Fibroblast of lung (primary cell): Measurements from ENCODE around the gene LAGE3. TPM values are rescaled to one million over a fixed set of nuclear protein-coding genes. Genes with fewer than 3 reads are reported as not detected.

Experiments used
- DNase-seq, 2 donors: peaks; one replicate each; pipeline versions ENCODE4 v3.0.0 to v3.0.0-alpha.2; 2010; ENCODE audit warnings: low read depth in 2 of 2
- H2AFZ ChIP-seq: 2 replicates; pipeline ENCODE4 v1.5.1; 2012; ENCODE audit warnings: low read length, control low read depth, inconsistent platforms
- H3K27ac ChIP-seq: 2 replicates; pipeline ENCODE4 v1.5.1; 2011; ENCODE audit warnings: low read length, control low read depth; ENCODE audit not compliant: insufficient read depth
- H3K27me3 ChIP-seq: 2 replicates; pipeline ENCODE4 v1.5.1; 2011; ENCODE audit warnings: mild to moderate bottlenecking, low read length; ENCODE audit not compliant: control insufficient read depth, insufficient read depth
- H3K36me3 ChIP-seq: 2 replicates; pipeline ENCODE4 v1.5.1; 2011; ENCODE audit warnings: low read length; ENCODE audit not compliant: control insufficient read depth, insufficient read depth
- H3K4me1 ChIP-seq: 2 replicates; pipeline ENCODE4 v1.5.1; 2011; ENCODE audit warnings: low read length; ENCODE audit not compliant: control insufficient read depth, insufficient read depth; ENCODE audit errors: extremely low read depth
- H3K4me2 ChIP-seq: 2 replicates; pipeline ENCODE4 v1.5.1; 2011; ENCODE audit warnings: low read length, control low read depth; ENCODE audit not compliant: insufficient read depth; ENCODE audit errors: extremely low read depth
- H3K4me3 ChIP-seq, 4 experiments: fragments of 200-600 bp in 1 of 4; sonication (generic) in 1 of 4; replicated peaks in 1 of 4; 2 replicates each; pipeline ENCODE4 v1.5.1; 2011 to 2016; ENCODE audit warnings: low read length in 4 of 4, low read depth in 3 of 4, mild to moderate bottlenecking in 3 of 4, control low read depth in 2 of 4, inconsistent platforms in 1 of 4, mixed read lengths in 1 of 4; ENCODE audit not compliant: insufficient read depth in 1 of 4; ENCODE audit errors: control extremely low read depth in 1 of 4
- H3K79me2 ChIP-seq: 2 replicates; pipeline ENCODE4 v1.5.1; 2012; ENCODE audit warnings: mild to moderate bottlenecking, low read length, inconsistent platforms; ENCODE audit not compliant: control insufficient read depth, insufficient read depth
- H3K9ac ChIP-seq: 2 replicates; pipeline ENCODE4 v1.5.1; 2011; ENCODE audit warnings: mild to moderate bottlenecking, low read length, control low read depth; ENCODE audit not compliant: insufficient read depth
- H3K9me3 ChIP-seq: 2 replicates; pipeline ENCODE4 v1.5.1; 2012; ENCODE audit warnings: low read depth, low read length; ENCODE audit not compliant: control insufficient read depth, insufficient read depth
- H4K20me1 ChIP-seq: 2 replicates; pipeline ENCODE4 v1.5.1; 2011; ENCODE audit warnings: low read length; ENCODE audit not compliant: control insufficient read depth, insufficient read depth; ENCODE audit errors: extremely low read depth
- CTCF ChIP-seq, 2 donors: IDR thresholded peaks in 1 of 2; conservative IDR thresholded peaks in 1 of 2; 1 replicate in 1 of 2; 2 replicates in 1 of 2; pipeline ENCODE4 v1.5.1; 2011 to 2012; ENCODE audit warnings: low read length in 2 of 2, control low read depth in 1 of 2, inconsistent platforms in 1 of 2, low read depth in 1 of 2, mild to moderate bottlenecking in 1 of 2
- EZH2 ChIP-seq: IDR thresholded peaks from 2 replicates; pipeline ENCODE4 v1.5.1; 2012; ENCODE audit warnings: low read length, control low read depth, mild to moderate bottlenecking; ENCODE audit errors: missing control alignments
- polyA plus RNA-seq, 2 donors: library from polyadenylated mRNA; depleted of rRNA in 1 of 2; stranded (reverse) in 1 of 2; unstranded in 1 of 2; fragments of >200 nt; gene quantifications; 2 replicates each; pipeline ENCODE4 v1.2.1, GENCODE V29; 2011 to 2012; ENCODE audit warnings: missing spikeins in 1 of 2
- total RNA-seq: library from RNA; depleted of rRNA; stranded (reverse); fragments of >200 nt; gene quantifications from 2 replicates; pipeline ENCODE4 v1.2.1, GENCODE V29; 2014

The LAGE3 gene
- total and polyA plus RNA-seq, 2 donors (not counting 1 experiment from before 2014, with no cell fraction given) = 6.4 to 13.4 TPM

- H3K36me3 ChIP-seq = no peaks in the 10 kb centered on the region
- peaks cover 4% of the 10 kb centered on the region for H3K79me2 ChIP-seq
- H2AFZ ChIP-seq = no peak overlapping the region
- DNase-seq = peak; percentile 50 to 85
- H3K27ac ChIP-seq = peak overlapping the region; percentile 69
- H3K4me2 ChIP-seq = peak overlapping the region; percentile 72
- H4K20me1 ChIP-seq = no peaks in the 10 kb centered on the region
- H3K4me1 ChIP-seq = peaks cover 10% of the 10 kb centered on the region
- TF ChIP-seq EZH2 (no peak), CTCF (conservative IDR thresholded peaks at IDR 0.05 in 1 of 2, IDR thresholded peaks at IDR 0.05 in 1 of 2; ENCODE audit: low read depth in 1 of 2, low read length in 2 of 2) (no peak)
- no peaks in the 10 kb centered on the region for H3K9me3 ChIP-seq
- H3K9ac ChIP-seq = peak overlapping the region; percentile 48
- peak overlapping the region in 2 of 4 experiments; percentile 51 to 52 for H3K4me3 ChIP-seq
- no peaks in the 10 kb centered on the region for H3K27me3 ChIP-seq
Observed at GRCh38 chrX:154516656-154517100, 37.6 kb upstream of the LAGE3 start.

GRCh38 chrX:154515966-154516655 lies 37.0 kb upstream of the LAGE3 start, which contains the start of gene FAM3A:
Gene FAM3A (minus strand): TSS chrX:154516232. CDS start chrX:154515772, 460 bp downstream.
- Histone ChIP-seq H2AFZ (no peak within 1 kb of the TSS), H3K4me1 (peaks cover 10% of the 10 kb centered on the region), H3K9ac (peak within 1 kb of the TSS; percentile 69), H4K20me1 (no peaks in the 10 kb centered on the region), H3K4me2 (peak within 1 kb of the TSS; percentile 76), H3K27me3 (no peaks in the 10 kb centered on the region), H3K4me3 (peak within 1 kb of the TSS; percentile 31 to 68 (median 57)), H3K27ac (peak within 1 kb of the TSS; percentile 69), H3K36me3 (no peaks in the 10 kb centered on the region), H3K9me3 (no peaks in the 10 kb centered on the region), H3K79me2 (peaks cover 4% of the 10 kb centered on the region)
- TF ChIP-seq EZH2 = no peak
- no peak for TF ChIP-seq CTCF (conservative IDR thresholded peaks at IDR 0.05 in 1 of 2, IDR thresholded peaks at IDR 0.05 in 1 of 2; ENCODE audit: low read depth in 1 of 2, low read length in 2 of 2)
- peak; percentile 78 to 90 for DNase-seq

GRCh38 chrX:154515090-154515965 lies 36.2 kb upstream of the LAGE3 start:
- no peaks in the 10 kb centered on the region for H4K20me1 ChIP-seq
- H3K27me3 ChIP-seq = no peaks in the 10 kb centered on the region
- H2AFZ ChIP-seq = no peak overlapping the region

More at GRCh38 chrX:154515090-154515965, 36.2 kb upstream of the LAGE3 start:
- Histone ChIP-seq H3K4me2 (peak overlapping the region; percentile 76), H3K4me3 (peak overlapping the region; percentile 31 to 68 (median 57)), H3K27ac (peak overlapping the region; percentile 67), H3K9ac (peak overlapping the region; percentile 69), H3K79me2 (peaks cover 4% of the 10 kb centered on the region), H3K4me1 (peaks cover 10% of the 10 kb centered on the region), H3K9me3 (no peaks in the 10 kb centered on the region), H3K36me3 (no peaks in the 10 kb centered on the region)
- no peak for DNase-seq
- TF ChIP-seq CTCF (conservative IDR thresholded peaks at IDR 0.05 in 1 of 2, IDR thresholded peaks at IDR 0.05 in 1 of 2; ENCODE audit: low read depth in 1 of 2, low read length in 2 of 2) = no peak
- TF ChIP-seq EZH2 = no peak
